Colonic mucosa (tissue), 4 donors: ENCODE results near the gene MAML2. TPM values are rescaled to one million over a fixed set of nuclear protein-coding genes. Genes with fewer than 3 reads are reported as not detected.

ENCODE experiments used
- DNase-seq: peaks from one replicate; pipeline ENCODE4 v3.0.0-alpha.2; 2020
- H3K27ac ChIP-seq: fragments of 200-600 bp; one replicate; pipeline ENCODE4 v1.8.0; 2021
- H3K27me3 ChIP-seq: fragments of 200-600 bp; one replicate; pipeline ENCODE4 v1.8.0; 2021
- H3K36me3 ChIP-seq: fragments of 200-600 bp; one replicate; pipeline ENCODE4 v1.8.0; 2021
- H3K4me1 ChIP-seq: fragments of 200-600 bp; one replicate; pipeline ENCODE4 v1.8.0; 2021; ENCODE audit warnings: mild to moderate bottlenecking
- H3K4me3 ChIP-seq: fragments of 200-600 bp; one replicate; pipeline ENCODE4 v1.8.0; 2021
- H3K9ac ChIP-seq, 2 donors: one replicate each; pipeline ENCODE4 v1.7.0; 2013; ENCODE audit warnings: control low read depth in 2 of 2, low read depth in 2 of 2, low read length in 2 of 2
- H3K9me3 ChIP-seq: fragments of 200-600 bp; one replicate; pipeline ENCODE4 v1.8.0; 2021
- CTCF ChIP-seq: fragments of 200-600 bp; IDR thresholded peaks from one replicate; pipeline ENCODE4 v1.8.0; 2022; ENCODE audit warnings: antibody characterized with exemption, mild to moderate bottlenecking
- intact Hi-C: fragments of 100-400 bp; cut with DNase I; formaldehyde crosslinking; loops from one replicate; pipeline ENCODE4 v1.14.1; 2022
- total RNA-seq, 2 donors: library from RNA; stranded (reverse); fragmentation: NEBNext Ultra II Directional in 1 of 2; extraction: Animal tissue kit (Norgen Biotek cat#: 25700) in 1 of 2; gene quantifications; one replicate each; pipeline ENCODE4 v1.2.1, GENCODE V29; 2021
- donor health status: healthy.
- donor health status: DM: no; HTN: no; CAD: no.
- donor health status: DM: no; HTN: no; CAD: no.

Gene MAML2
- total RNA-seq, 2 donors from 2014 or later: 10.4 to 11.0 TPM

DNA sequence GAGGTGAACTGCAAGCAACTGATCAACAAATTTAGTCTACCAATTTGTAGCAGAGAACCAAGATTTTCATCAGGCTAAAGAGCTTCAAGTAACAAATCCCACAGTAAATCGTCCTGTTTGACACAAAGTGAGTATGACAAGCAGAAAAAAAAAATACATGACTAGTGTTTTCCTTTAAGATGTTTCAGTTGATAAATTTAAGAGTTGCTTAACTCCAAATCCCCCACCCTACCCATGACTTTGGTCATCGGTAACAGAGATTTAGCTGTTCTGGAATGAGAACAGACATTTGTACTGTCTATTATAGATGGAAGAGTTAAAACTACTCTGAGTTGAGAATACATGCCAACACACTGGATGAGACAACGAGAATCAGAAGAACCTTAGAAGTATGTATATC is 254.1 kb downstream of the MAML2 start:
- TF ChIP-seq CTCF: no peak
- Histone ChIP-seq H3K9ac (no peak overlapping the region), H3K4me1 (no peaks in the 10 kb centered on the region), H3K27me3 (no peaks in the 10 kb centered on the region), H3K27ac (no peak overlapping the region), H3K9me3 (no peaks in the 10 kb centered on the region), H3K36me3 (no peaks in the 10 kb centered on the region), H3K4me3 (no peak overlapping the region)
- no peak for DNase-seq
- intact Hi-C loops: no loop called here

GRCh38 chr11:96086111-96086510 is 256.9 kb downstream of the MAML2 start:
- no peaks in the 10 kb centered on the region for H3K27me3 ChIP-seq
- no peak for TF ChIP-seq CTCF
- H3K36me3 ChIP-seq: no peaks in the 10 kb centered on the region
- no peaks in the 10 kb centered on the region for H3K4me1 ChIP-seq
- intact Hi-C loops: no loop called here
- H3K9me3 ChIP-seq: no peaks in the 10 kb centered on the region
- no peak overlapping the region for H3K27ac ChIP-seq
- H3K4me3 ChIP-seq: no peak overlapping the region
- no peak for DNase-seq
- H3K9ac ChIP-seq: no peak overlapping the region

- no peak for TF ChIP-seq CTCF
- H3K27me3 ChIP-seq: no peaks in the 10 kb centered on the region
- H3K36me3 ChIP-seq: no peaks in the 10 kb centered on the region
- no peaks in the 10 kb centered on the region for H3K4me1 ChIP-seq
- no peaks in the 10 kb centered on the region for H3K9me3 ChIP-seq
- H3K4me3 ChIP-seq: no peak overlapping the region
- H3K27ac ChIP-seq: no peak overlapping the region
- no peak overlapping the region for H3K9ac ChIP-seq
- DNase-seq: no peak
- intact Hi-C loops: no loop called here
These were observed 257.6 kb downstream of the MAML2 start for GRCh38 chr11:96085319-96085930.

DNA sequence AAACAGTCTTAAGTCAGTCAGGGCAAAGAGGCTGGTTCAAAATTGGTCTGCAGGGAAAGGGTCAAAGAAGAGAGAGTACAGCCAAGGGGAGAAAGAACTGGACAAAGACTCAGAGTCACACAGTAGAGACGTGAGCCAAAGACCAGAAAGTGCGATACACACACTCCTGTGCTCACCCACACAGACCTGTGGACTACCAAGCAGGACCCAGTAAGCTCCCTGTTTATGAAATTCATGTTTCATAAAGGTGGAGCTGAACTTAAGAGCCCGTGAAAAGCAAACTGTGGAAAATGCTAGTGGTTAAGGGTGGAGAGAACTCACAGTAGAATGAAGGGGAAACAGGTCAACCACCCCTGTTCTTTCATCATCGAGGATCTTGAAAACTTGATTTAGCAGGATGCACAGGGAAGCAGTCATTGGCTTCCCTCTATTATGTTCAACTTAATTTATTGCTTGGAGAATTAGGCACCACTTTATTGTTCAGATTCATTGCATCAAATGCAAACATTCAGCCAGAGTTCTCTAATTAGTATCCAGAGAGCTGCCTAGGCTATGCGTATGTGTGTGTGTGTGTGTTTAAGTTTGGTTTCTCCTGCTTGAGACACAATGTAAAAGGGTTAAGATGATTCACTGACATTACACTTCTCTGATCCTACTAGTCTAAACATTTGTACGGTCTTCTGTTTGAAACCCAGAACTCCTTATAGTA is 258.2 kb downstream of the MAML2 start:
- Histone ChIP-seq H3K9ac (no peak overlapping the region), H3K4me3 (no peak overlapping the region), H3K36me3 (no peaks in the 10 kb centered on the region), H3K9me3 (no peaks in the 10 kb centered on the region), H3K4me1 (no peaks in the 10 kb centered on the region), H3K27ac (no peak overlapping the region), H3K27me3 (no peaks in the 10 kb centered on the region)
- no peak for DNase-seq
- intact Hi-C loops: no loop called here
- no peak for TF ChIP-seq CTCF

DNA sequence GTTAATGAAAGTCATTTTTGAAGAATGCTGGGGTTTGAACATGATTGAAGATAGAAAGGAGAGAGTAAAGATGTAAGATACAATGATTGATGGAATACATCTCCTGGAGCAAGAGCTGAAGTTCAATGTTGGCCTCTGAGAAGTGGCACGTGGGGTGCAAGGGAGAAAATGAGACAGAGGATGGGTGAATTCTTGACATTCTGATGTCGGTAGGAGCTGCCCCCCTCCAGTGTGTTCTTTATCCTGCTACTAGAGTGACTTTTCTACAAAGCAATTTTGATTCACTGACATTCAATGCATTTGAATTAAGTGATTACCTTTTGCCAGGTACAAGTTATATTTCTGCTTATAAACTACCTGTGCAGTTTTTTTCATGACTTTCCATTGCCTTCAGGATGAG is 260.1 kb downstream of the MAML2 start:
- Histone ChIP-seq H3K36me3 (no peaks in the 10 kb centered on the region), H3K27ac (no peak overlapping the region), H3K27me3 (no peaks in the 10 kb centered on the region), H3K4me3 (no peak overlapping the region), H3K9ac (no peak overlapping the region), H3K4me1 (no peaks in the 10 kb centered on the region), H3K9me3 (no peaks in the 10 kb centered on the region)
- DNase-seq: no peak
- TF ChIP-seq CTCF: no peak
- intact Hi-C loops: no loop called here
